Omental fat pad (tissue), 4 donors: Measurements from ENCODE around the gene PRKAG2. TPM values are rescaled to one million over a fixed set of nuclear protein-coding genes. Genes with fewer than 3 reads are reported as not detected.

Experiments
- ATAC-seq: fragments of 150-250 bp; one replicate; pipeline ENCODE4 v1.9.1; 2016; ENCODE audit warnings: mild to moderate bottlenecking, moderate library complexity; ENCODE audit not compliant: low FRiP score
- DNase-seq: peaks from one replicate; pipeline ENCODE4 v3.0.0-alpha.2; 2019; ENCODE audit warnings: low spot score
- total RNA-seq, 4 donors: library from RNA; depleted of rRNA; stranded (reverse); fragments of >200 nt; gene quantifications; one replicate each; pipeline ENCODE4 v1.1.0, GENCODE V29; 2016
- TF ChIP-seq, protein P1 (sequence below), 3 donors: fragments of 450-650 bp; IDR thresholded peaks; one replicate each; pipeline ENCODE4 v1.5.1; 2016 to 2017; ENCODE audit warnings: antibody characterized with exemption in 3 of 3, mild to moderate bottlenecking in 3 of 3, moderate library complexity in 2 of 3

PRKAG2 gene
- total RNA-seq, 4 donors from 2014 or later: 31.6 to 49.5 (median 36.9) TPM

DNA sequence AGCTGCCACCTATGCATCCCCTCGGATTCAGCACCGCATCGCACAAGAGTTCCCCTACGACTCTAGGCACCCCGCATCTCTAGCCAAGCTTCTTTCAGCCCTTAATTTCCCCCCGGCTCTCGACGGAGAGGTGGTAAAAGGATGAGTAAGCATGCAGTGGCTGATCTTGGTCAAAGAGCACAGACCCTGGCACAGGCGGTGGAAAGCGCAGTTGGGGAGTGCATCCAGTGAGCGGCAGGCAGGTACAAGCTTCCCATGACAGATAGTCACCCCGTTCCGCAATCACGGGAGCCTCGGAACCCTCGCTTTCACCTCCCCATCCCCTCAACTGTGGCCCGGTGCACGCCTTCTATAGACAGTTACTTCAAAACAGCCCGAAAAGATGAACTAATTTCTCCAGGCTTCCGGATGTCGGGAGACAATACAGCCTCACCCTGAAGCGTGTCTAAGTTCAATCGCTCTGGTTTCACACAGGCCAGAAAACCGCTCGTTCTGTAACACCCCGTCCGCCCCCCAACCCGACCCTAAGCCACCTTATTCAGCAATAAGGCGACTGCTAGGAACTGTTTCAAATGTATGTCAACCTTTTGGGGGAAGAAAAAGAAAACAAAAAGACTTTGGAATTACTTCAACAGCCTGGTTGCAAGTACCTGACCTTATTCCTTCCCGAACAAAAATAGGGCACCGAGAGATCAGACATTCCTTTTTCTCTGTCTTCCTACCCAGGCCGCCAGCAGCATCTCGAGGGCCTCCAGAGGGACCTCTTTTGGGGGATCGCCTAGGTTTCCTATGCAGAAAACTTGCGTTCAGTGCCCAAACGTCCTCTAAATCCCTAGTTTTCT is 358.6 kb downstream of the PRKAG2 start:
- TF ChIP-seq, protein P1, sequence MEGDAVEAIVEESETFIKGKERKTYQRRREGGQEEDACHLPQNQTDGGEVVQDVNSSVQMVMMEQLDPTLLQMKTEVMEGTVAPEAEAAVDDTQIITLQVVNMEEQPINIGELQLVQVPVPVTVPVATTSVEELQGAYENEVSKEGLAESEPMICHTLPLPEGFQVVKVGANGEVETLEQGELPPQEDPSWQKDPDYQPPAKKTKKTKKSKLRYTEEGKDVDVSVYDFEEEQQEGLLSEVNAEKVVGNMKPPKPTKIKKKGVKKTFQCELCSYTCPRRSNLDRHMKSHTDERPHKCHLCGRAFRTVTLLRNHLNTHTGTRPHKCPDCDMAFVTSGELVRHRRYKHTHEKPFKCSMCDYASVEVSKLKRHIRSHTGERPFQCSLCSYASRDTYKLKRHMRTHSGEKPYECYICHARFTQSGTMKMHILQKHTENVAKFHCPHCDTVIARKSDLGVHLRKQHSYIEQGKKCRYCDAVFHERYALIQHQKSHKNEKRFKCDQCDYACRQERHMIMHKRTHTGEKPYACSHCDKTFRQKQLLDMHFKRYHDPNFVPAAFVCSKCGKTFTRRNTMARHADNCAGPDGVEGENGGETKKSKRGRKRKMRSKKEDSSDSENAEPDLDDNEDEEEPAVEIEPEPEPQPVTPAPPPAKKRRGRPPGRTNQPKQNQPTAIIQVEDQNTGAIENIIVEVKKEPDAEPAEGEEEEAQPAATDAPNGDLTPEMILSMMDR (IDR thresholded peaks at IDR 0.05): no peak
- DNase-seq (no peak), ATAC-seq (no peak)

DNA sequence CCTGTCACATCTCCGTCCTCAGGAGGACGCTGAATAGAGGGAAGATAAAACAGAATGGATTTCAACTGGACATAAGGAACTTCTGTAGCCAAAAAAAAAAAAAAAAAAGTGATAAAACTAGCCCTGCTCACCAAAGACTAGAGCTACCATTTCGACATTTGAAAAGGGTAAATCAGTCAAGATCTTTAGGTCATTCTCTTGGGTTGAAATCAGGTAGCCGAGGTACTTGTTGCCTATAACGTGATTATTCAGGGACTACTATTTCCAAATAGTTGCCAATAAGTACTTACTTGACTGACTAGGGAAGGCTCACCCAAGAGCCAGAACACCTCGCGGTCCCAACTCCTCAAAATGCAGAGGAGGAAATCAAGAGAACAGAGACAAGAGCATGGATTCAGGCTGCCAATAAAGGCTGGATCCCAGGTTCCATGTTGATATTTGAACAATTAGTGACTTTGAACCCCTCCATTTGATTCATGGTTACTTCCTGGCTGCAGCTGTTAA is 359.3 kb downstream of the PRKAG2 start:
- no peak for DNase-seq
- no peak for ATAC-seq
- TF ChIP-seq, protein P1 (IDR thresholded peaks at IDR 0.05): no peak

- ATAC-seq: no peak
- TF ChIP-seq, protein P1 (IDR thresholded peaks at IDR 0.05): no peak
- no peak for DNase-seq
Measured at GRCh38 chr7:151515276-151515565, 361.7 kb downstream of the PRKAG2 start.

DNA sequence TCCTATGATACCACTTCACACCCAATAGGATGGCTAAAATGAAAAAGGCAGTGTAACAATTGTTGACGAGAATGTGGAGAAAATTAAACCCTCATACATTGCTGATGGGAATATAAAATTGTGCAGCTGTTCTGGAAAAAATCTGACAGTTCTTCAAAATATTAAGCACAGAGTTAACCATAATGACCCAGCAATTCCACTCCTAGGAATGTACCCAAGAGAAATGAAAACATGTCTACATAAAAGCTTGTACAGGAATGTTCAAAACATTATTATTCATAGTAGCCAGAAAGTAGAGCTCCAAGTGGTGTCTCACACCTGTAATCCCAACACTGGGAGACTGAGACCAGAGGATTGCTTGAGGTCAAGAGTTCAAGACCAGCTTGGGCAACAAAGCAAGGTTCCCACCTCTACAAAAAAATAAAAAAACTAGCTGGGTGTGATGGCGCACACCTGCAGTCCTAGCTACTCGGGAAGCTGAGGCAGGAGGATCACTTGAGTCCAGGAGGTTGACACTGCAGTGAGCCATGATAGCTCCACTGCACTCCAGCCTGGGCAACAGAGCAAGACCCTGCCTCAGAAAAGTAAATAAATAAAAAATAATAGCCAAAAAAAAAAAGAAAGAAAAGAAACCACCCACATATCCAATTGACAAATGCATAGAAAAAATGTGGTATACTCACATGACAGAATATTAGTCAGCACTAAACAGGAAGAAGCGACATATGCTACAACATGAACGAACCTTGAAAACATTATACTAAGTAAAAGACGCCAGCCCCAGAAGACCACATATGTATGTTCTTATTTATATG is 362.2 kb downstream of the PRKAG2 start:
- TF ChIP-seq, protein P1 (IDR thresholded peaks at IDR 0.05): no peak
- DNase-seq (no peak), ATAC-seq (no peak)

DNA sequence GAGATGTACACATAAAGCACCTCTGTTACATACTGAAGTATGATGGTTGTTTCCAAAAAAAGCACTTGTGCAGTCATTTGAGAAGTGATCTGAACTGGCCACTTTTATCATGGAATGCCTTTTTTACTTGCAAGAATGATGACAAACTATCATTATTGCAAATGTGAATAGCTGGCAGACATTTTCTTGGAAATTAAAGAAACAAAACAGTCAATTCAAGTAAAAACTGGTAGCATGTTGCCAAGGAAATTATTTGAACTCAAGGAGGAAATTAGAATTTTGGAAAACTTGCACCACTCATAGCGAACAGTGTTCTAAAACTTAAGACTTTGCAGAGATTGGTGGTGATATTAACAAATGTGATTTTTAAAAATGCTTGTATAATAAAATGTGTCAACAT is 363.8 kb downstream of the PRKAG2 start:
- no peak for DNase-seq
- no peak for ATAC-seq
- TF ChIP-seq, protein P1 (IDR thresholded peaks at IDR 0.05): no peak

DNA sequence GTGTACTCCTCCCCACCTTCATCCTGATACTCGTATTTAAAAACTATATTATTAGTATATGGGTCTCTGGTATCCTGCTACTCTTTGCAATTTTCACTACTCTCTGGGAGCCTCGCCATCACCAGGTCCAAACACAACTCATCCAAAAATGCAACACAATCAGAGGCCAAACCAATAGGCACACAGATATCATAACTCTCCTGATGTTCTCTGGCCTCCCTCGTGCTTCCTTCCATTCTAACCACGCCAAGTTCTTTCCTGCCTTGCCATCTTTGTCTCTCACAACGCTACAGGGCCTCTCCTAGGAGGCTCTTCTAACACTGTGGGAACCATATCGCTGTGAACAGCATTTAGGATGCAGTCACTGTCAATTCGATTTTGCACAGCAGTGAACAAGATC is 364.6 kb downstream of the PRKAG2 start:
- DNase-seq (no peak), ATAC-seq (no peak)
- TF ChIP-seq, protein P1 (IDR thresholded peaks at IDR 0.05): no peak
